GM12891 (cell line): ENCODE results near the gene INPP4A.
A peak's percentile ranks its signal among the peaks of the same experiment; 100 is the strongest.

Experiments
- DNase-seq: peaks from one replicate; pipeline ENCODE4 v3.0.0; 2011; ENCODE audit warnings: low spot score; ENCODE audit not compliant: insufficient read length
- FAIRE-seq: peaks from 2 replicates; lab custom pipeline; 2011; peaks lifted over from hg19 to GRCh38; lab: Jason Lieb, UNC
- PAX5 ChIP-seq: IDR thresholded peaks from 2 replicates; pipeline ENCODE4 v1.6.1; 2011; ENCODE audit warnings: low read length, moderate library complexity, mild to moderate bottlenecking; ENCODE audit not compliant: insufficient read depth, severe bottlenecking
- POLR2A ChIP-seq: IDR thresholded peaks from 2 replicates; pipeline ENCODE4 v1.6.1; 2011; ENCODE audit warnings: low read depth, low read length, control low read depth
- POLR2AphosphoS5 ChIP-seq: IDR thresholded peaks from 2 replicates; pipeline ENCODE4 v1.6.1; 2011; ENCODE audit warnings: low read depth, low read length, control low read depth
- POU2F2 ChIP-seq: IDR thresholded peaks from 2 replicates; pipeline ENCODE4 v1.6.1; 2011; ENCODE audit warnings: low read depth, mild to moderate bottlenecking, control low read depth, low read length, moderate library complexity
- SPI1 ChIP-seq: IDR thresholded peaks from 2 replicates; pipeline ENCODE4 v1.6.1; 2011; ENCODE audit warnings: low read depth, low read length, control low read depth
- TAF1 ChIP-seq: IDR thresholded peaks from 2 replicates; pipeline ENCODE4 v1.6.1; 2011; ENCODE audit warnings: low read depth, low read length, control low read depth

INPP4A gene

DNA sequence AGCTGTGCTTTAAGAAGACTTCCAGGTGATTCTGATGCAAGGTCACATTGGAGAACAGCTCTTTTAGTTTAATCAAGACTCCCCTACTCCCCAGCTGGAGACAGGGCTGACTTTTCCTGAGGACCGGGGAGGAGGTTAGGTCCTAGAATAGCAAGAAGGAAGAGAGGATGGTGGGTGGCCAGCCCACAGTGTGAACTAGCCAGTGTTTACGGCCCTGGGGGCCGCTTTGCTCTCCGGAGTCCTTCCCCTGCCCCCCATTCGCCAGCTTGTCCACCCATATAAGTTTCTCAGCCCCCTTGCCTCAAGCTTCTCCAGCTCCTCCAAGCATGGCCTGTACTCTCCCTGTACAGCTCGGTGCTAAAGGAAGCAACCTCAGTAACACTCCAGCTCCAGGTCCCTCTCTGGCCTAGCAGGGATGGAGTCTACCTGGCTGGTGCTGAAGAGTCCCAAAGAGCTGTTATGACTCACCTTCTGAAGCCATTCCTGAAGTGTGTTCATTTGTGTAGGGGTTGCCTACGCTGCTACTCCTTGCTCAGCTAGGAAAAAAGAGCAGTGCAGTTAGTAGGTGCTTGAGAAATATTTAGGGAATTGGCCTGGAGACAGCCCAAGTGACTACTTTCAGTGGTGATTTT is 7.9 kb downstream of the INPP4A start:
- no peak for DNase-seq
- TF ChIP-seq PAX5 (no peak), TAF1 (no peak)
- FAIRE-seq: no peak

DNA sequence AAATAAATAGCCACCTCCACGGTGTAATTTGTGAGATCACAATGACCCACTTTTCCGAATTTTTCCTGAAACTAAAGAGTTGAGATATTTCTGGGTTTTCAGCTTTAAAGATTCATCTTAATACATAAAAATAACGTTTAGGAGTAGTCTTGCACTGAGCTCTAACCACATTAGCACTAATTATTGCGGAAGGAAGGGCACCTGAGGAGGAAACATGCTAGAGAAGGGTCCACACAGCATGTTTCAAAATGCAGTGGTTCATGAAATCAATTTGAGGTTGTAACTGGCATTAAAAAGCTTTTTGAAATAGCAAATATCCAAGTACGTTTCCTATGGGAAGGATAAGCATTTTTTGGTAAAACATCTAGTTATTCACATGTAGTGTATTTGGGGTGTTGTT is 8.4 kb downstream of the INPP4A start:
- no peak for DNase-seq
- no peak for TF ChIP-seq SPI1
- no peak for TF ChIP-seq TAF1
- no peak for TF ChIP-seq PAX5
- TF ChIP-seq POLR2A: no peak
- TF ChIP-seq POLR2AphosphoS5: no peak
- TF ChIP-seq POU2F2: no peak
- no peak for FAIRE-seq

DNA sequence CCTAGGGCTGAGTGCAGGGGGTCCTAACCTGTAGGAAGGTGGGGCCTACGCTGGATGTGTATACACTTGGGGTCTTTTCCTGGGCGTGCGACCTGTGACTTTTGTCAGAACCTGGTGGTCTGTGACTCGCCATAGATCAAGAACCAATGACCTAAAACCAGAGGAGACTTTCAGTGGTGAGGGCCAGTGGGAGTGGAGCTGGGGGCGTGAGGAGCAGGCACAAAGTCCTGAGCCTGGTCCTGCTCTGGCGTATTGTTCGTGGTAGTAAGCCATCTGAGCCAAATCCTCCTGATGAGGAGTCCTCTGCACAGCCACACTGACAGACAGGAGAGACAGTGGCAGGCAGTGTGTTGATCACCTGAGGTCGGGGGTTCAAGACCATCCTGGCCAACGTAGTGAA is 8.9 kb downstream of the INPP4A start:
- FAIRE-seq: no peak

DNA sequence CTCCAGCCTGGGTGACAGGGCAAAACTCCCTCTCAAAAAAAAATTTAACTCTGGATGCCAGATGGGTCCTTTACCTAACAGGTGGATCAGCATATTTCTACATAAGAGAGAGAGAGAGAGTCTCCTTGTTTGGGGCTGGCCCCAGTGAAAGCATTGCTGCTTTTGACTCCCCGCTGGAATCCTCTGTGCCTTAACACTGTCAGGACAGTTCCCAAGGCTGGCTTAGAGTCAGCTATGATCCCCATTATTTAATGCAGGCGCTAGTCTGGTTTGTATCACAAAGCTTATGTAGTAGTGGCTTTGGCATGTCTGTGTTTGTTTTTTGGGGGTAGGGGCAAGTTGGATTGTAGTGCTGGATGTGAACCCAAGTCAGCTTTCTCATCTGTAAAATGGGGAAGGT is 9.4 kb downstream of the INPP4A start:
- no peak for DNase-seq
- no peak for TF ChIP-seq SPI1

More for the DNA sequence above, 8.9 kb downstream of the INPP4A start:
- no peak for DNase-seq
- TF ChIP-seq TAF1: no peak
- no peak for TF ChIP-seq POLR2A
- no peak for TF ChIP-seq PAX5
- TF ChIP-seq POU2F2: no peak
- TF ChIP-seq SPI1: no peak
- no peak for TF ChIP-seq POLR2AphosphoS5

DNA sequence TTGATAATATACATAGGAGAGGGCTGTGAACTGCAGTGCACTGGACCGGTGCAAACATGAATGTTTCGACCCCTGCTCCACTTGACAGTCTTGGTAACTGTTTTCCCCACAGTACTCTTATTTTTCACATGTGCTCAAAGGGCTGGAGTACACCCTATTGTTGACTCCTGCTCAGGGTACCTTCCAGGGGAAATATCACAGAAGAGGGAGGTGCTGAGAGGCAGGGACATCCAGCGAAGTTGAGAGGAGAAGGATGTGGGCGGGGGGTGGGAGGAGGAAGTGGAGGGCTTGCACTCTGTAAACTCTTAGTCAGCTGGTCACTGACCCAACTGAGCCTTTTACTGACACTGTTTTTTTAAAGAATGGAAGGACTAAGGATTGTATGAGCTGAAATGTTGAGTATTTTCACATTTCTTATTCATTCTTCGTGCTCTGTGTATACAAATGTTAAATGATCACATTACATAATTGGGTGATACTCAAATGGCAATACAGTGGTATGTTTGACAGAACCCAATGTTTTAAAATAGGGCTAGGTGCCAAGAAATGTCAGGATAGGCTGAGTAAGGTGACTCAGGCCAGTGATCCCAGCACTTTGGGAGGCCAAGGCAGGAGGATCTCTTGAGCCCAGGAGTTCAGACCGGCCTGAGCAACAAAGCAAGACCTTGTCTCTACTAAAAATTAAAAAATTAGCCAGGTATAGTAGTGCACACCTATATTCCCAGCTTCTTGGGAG is 10.0 kb downstream of the INPP4A start:
- TF ChIP-seq PAX5 (peak; percentile 27), POLR2AphosphoS5 (no peak), POLR2A (no peak), TAF1 (0 out of 2 replicates have a peak, but pooled peaks have one; percentile 30), SPI1 (peak; percentile 73), POU2F2 (no peak)
- no peak for DNase-seq
- FAIRE-seq: peak; percentile 72

More for the DNA sequence above, 9.4 kb downstream of the INPP4A start:
- FAIRE-seq: no peak

DNA sequence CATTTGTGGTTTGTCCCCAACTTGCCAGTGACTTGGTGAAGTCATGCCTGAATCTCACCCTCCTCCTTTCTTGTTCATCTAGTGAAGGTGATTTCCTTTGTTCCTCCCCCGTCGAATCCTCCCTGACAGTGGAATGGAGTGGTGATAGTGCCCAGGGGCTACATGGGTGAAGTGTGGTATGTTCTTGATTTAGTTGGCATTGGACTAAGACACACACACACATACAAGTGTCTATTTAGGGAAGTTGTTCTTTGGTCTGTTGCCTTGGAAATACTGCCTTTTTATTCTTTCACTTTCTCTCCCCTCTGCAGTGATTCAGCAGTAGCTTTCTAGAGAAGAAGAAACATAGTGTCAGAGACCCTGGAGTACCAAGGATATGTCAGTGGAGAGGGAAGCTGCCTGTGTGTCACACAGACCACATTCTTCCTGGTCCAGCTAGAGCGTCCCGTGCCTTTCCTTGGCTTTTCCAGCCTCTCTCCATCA is 10.9 kb downstream of the INPP4A start:
- DNase-seq (no peak), FAIRE-seq (peak; percentile 78)
- TF ChIP-seq TAF1 (no peak), POLR2A (0 out of 2 replicates have a peak, but pooled peaks have one; percentile 35), SPI1 (peak; percentile 38; the same call in 1 of the 2 replicates)

DNA sequence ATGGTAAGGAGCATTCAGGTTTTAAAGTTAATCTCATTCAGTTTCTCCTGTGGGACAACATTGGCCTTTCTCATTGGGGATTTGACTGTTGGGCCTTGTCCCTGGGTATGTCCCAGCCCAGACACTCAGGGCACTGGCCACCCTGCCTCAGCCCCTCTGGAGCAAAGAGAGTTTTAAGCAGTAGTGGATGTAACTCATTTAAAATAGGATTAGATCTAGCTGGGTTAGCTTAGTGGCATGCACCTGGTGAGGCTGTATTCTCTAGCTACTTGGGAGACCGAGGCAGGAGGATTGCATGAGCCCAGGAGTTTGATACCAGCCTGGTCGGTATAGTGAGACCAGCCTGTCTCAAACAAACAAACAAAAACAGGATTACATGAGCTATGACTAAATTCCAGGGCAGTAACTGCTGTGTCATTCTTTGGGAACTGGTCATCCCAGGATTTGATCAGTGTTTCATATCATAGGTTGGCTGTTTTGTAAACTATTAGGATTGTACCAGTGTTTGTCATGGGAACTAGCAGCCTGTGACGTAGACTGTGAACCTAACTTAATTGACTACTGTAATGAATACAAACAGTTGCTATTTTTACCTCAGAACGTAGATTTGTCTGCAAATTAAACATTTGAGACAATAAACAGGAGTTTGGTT is 12.5 kb downstream of the INPP4A start:
- no peak for DNase-seq
- FAIRE-seq: no peak
- TF ChIP-seq POLR2AphosphoS5: no peak
- TF ChIP-seq TAF1: no peak
- TF ChIP-seq PAX5: no peak
- no peak for TF ChIP-seq POU2F2
- no peak for TF ChIP-seq SPI1
- no peak for TF ChIP-seq POLR2A

DNA sequence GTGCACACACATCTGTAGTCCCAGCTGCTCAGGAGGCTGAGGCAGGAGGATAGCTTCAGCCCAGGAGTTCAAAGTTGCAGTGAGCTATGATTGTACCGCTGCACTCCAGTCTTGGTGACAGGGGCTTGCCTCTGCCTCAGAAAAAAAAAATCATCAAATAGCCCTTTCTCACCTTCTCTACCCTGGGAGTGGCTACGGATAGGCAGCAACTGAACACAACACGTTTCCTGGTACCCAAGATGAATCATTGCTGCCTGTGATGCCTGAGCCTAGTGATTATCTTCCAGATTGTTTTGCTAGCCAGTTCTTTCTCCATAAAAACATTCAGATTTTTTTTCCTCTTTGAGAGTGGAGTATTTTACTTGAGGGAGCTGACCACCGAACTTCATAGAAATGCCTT is 13.5 kb downstream of the INPP4A start:
- no peak for TF ChIP-seq POU2F2
- TF ChIP-seq SPI1: no peak
- TF ChIP-seq TAF1: no peak
- no peak for TF ChIP-seq PAX5
- no peak for TF ChIP-seq POLR2AphosphoS5
- no peak for TF ChIP-seq POLR2A
- FAIRE-seq: no peak
- no peak for DNase-seq

DNA sequence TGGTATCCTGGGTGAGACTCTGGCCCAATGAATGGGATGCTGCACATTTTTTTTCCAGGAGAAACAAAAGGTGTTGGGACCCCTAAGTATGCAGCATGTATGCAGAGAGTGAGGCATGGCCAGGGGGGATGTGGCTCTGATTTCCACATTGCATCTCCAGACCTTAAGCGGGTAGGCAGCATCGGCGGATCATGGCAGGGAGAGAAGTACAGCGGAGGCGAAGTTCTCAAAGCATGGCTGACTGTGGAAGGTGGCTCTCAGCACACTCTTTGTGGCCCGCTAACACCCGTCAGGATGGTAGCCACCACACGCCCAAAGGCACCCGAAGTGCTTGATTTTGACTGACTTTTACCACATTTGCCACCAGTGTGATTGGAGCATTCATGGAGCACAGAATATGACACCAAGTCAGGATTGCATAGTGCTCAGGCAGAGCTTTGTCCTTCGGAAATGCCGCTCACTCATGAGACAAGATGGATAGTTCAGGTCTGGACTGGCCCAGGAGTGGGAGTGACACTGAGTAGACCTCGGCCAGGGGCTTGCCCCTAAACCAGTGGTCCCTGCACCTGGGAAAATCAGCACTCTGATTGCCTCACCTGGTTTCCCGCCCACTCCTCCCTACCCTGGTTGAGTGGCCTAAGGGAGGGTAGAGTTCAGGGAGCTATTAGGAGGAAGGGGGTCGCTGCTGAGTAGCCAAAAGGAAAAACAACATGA is 14.2 kb downstream of the INPP4A start:
- FAIRE-seq (no peak), DNase-seq (no peak)
- no peak for TF ChIP-seq PAX5
